Fibroblast of lung (primary cell): ENCODE measurements around the gene RBMS1.

Experiments used
- EZH2 ChIP-seq: IDR thresholded peaks from 2 replicates; pipeline ENCODE4 v1.5.1; 2012; ENCODE audit warnings: low read length, control low read depth, mild to moderate bottlenecking; ENCODE audit errors: missing control alignments
- TF ChIP-seq, protein P1 (sequence below), 2 donors: IDR thresholded peaks in 1 of 2; conservative IDR thresholded peaks in 1 of 2; 1 replicate in 1 of 2; 2 replicates in 1 of 2; pipeline ENCODE4 v1.5.1; 2011 to 2012; ENCODE audit warnings: low read length in 2 of 2, control low read depth in 1 of 2, inconsistent platforms in 1 of 2, low read depth in 1 of 2, mild to moderate bottlenecking in 1 of 2

DNA sequence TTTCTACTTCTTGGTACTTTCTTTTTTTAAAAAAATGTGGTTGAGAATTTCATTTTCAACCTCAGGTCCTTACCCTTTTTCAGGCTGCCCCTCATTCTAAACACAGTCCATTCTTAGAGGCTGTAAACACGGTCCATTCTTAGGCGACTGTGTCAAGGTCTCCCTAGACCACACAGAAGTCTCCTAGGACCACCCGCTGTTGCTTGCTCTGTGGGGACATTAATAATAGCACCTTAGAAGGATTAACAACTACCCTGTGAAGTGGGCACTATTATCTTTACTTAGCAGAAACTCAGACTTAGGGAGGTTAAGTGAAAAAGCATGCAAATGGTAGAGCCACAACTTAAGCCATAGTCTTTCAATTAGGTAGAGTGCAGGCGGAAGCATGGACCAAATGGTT is 91.7 kb downstream of the RBMS1 start:
- TF ChIP-seq, protein P1, sequence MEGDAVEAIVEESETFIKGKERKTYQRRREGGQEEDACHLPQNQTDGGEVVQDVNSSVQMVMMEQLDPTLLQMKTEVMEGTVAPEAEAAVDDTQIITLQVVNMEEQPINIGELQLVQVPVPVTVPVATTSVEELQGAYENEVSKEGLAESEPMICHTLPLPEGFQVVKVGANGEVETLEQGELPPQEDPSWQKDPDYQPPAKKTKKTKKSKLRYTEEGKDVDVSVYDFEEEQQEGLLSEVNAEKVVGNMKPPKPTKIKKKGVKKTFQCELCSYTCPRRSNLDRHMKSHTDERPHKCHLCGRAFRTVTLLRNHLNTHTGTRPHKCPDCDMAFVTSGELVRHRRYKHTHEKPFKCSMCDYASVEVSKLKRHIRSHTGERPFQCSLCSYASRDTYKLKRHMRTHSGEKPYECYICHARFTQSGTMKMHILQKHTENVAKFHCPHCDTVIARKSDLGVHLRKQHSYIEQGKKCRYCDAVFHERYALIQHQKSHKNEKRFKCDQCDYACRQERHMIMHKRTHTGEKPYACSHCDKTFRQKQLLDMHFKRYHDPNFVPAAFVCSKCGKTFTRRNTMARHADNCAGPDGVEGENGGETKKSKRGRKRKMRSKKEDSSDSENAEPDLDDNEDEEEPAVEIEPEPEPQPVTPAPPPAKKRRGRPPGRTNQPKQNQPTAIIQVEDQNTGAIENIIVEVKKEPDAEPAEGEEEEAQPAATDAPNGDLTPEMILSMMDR (conservative IDR thresholded peaks at IDR 0.05 in 1 of 2, IDR thresholded peaks at IDR 0.05 in 1 of 2; ENCODE audit: low read depth in 1 of 2, low read length in 2 of 2), result no peak
- no peak for TF ChIP-seq EZH2
